ENCODE measurements around the gene PFKM.

PFKM gene

GRCh38 chr12:48192861-48193260, 73.7 kb downstream of the PFKM start:
- DNase-seq, result no peak

- no peak for DNase-seq
These were observed 74.5 kb downstream of the PFKM start for GRCh38 chr12:48193623-48194022.

GRCh38 chr12:48194799-48195201, 75.6 kb downstream of the PFKM start:
- DNase-seq, result no peak

Measured in SIG-M5 (cell line).